ENCODE results near the gene GNAI2. TPM values are rescaled to one million over a fixed set of nuclear protein-coding genes. Genes with fewer than 3 reads are reported as not detected.

Gene GNAI2
- polyA plus RNA-seq, 1 of the 3 experiments (the other 2 are of a cell fraction) = 649 TPM

GRCh38 chr3:50294492-50295403, 58.7 kb downstream of the GNAI2 start:
- H3K27ac ChIP-seq (ENCODE audit: low read depth in 2 of 2, low read length in 1 of 2) = no peak overlapping the region
- CTCF ChIA-PET = interaction anchor here (0.7 to 1.5 kb wide), 6 partner anchors 20 to 319 kb away, joined by 3 to 5 read pairs (median 4); no protein-coding TSS in a partner anchor
- WGBS (ENCODE audit: low lambda C conversion rate) = 91% methylated on average over 7 of the region's 22 CpGs
- peaks cover 28% of the 10 kb centered on the region for H3K79me2 ChIP-seq (ENCODE audit: insufficient read depth)
- POLR2A ChIA-PET = interaction anchor here (0.6 kb wide), 1 partner anchor 30 kb away, joined by 3 read pairs; no protein-coding TSS in a partner anchor
- no peaks in the 10 kb centered on the region for H3K9me2 ChIP-seq
- peaks cover 0 to 10% of the 10 kb centered on the region in 2 experiments for H3K36me3 ChIP-seq (replicated peaks in 1 of 2; ENCODE audit: control insufficient read depth in 1 of 2, insufficient read depth in 2 of 2, low read length in 1 of 2)
- H3K27me3 ChIP-seq (ENCODE audit: insufficient read depth) = no peaks in the 10 kb centered on the region
- H4K20me1 ChIP-seq (ENCODE audit: insufficient read depth) = no peaks in the 10 kb centered on the region
- peaks cover 9 to 26% of the 10 kb centered on the region in 2 experiments; a peak in 2 of 4 replicates for H3K4me1 ChIP-seq (ENCODE audit: control insufficient read depth in 1 of 2, insufficient read depth in 2 of 2, low read depth in 1 of 2, low read length in 1 of 2)
- no peak overlapping the region for H3K4me2 ChIP-seq
- H3K9ac ChIP-seq = no peak overlapping the region
- TF ChIP-seq SMC3 (IDR thresholded peaks at IDR 0.05; ENCODE audit: low read depth, low read length) (no peak), POLR2AphosphoS5 (IDR thresholded peaks at IDR 0.05; ENCODE audit: low read depth, low read length) (no peak), YY1 (IDR thresholded peaks at IDR 0.05; ENCODE audit: low read depth) (no peak), ELF1 (IDR thresholded peaks at IDR 0.05) (no peak), CTCF (IDR thresholded peaks at IDR 0.05) (no peak), MXI1 (IDR thresholded peaks at IDR 0.05; ENCODE audit: low read depth, low read length) (no peak), JUND (IDR thresholded peaks at IDR 0.05) (no peak), TCF12 (IDR thresholded peaks at IDR 0.05) (no peak), NRF1 (IDR thresholded peaks at IDR 0.05; ENCODE audit: low read depth, low read length) (no peak), MAX (IDR thresholded peaks at IDR 0.05; ENCODE audit: low read depth) (no peak)
- H3F3A ChIP-seq (replicated peaks; ENCODE audit: insufficient read depth) = no peaks in the 10 kb centered on the region
- DNase-seq = no peak
- H3K9me3 ChIP-seq = no peaks in the 10 kb centered on the region
- no peak overlapping the region for H2AFZ ChIP-seq (ENCODE audit: low read depth)
- H3K4me3 ChIP-seq (ENCODE audit: low read depth in 2 of 2, low read length in 1 of 2) = no peak overlapping the region

GRCh38 chr3:50295553-50296431, 59.8 kb downstream of the GNAI2 start:
- no peak overlapping the region for H2AFZ ChIP-seq (ENCODE audit: low read depth)
- TF ChIP-seq RFX5 (IDR thresholded peaks at IDR 0.05; ENCODE audit: low read length) = no peak
- TF ChIP-seq FOXJ3 (CRISPR knock-in tag; IDR thresholded peaks at IDR 0.05) = no peak
- no peak for TF ChIP-seq USF1 (IDR thresholded peaks at IDR 0.05; ENCODE audit: borderline replicate concordance, low read depth)
- TF ChIP-seq YY1 (IDR thresholded peaks at IDR 0.05; ENCODE audit: low read depth) = no peak
- no peak for TF ChIP-seq IRF3 (IDR thresholded peaks at IDR 0.05; ENCODE audit: low read depth, low read length)
- no peak for TF ChIP-seq JUND (IDR thresholded peaks at IDR 0.05)
- TF ChIP-seq NRF1 (IDR thresholded peaks at IDR 0.05; ENCODE audit: low read depth, low read length) = no peak
- TF ChIP-seq GATA2 (CRISPR knock-in tag; IDR thresholded peaks at IDR 0.05) = no peak
- TF ChIP-seq NFIC (IDR thresholded peaks at IDR 0.05; ENCODE audit: borderline replicate concordance) = no peak
- TF ChIP-seq SMC3 (IDR thresholded peaks at IDR 0.05; ENCODE audit: low read depth, low read length) = no peak
- TF ChIP-seq MXI1 (IDR thresholded peaks at IDR 0.05; ENCODE audit: low read depth, low read length) = no peak

More at GRCh38 chr3:50295553-50296431, 59.8 kb downstream of the GNAI2 start:
- CTCF ChIA-PET = interaction anchor here (0.7 to 1.5 kb wide), 6 partner anchors 21 to 318 kb away, joined by 3 to 5 read pairs (median 4); no protein-coding TSS in a partner anchor
- WGBS (ENCODE audit: low lambda C conversion rate) = 80% methylated on average over 5 of the region's 8 CpGs
- H3K4me3 ChIP-seq (ENCODE audit: low read depth in 2 of 2, low read length in 1 of 2) = no peak overlapping the region
- no peak overlapping the region for H3K4me2 ChIP-seq
- H3K79me2 ChIP-seq (ENCODE audit: insufficient read depth) = peaks cover 21% of the 10 kb centered on the region
- H3K27ac ChIP-seq (ENCODE audit: low read depth in 2 of 2, low read length in 1 of 2) = no peak overlapping the region
- H3K4me1 ChIP-seq (ENCODE audit: control insufficient read depth in 1 of 2, insufficient read depth in 2 of 2, low read depth in 1 of 2, low read length in 1 of 2) = peaks cover 13 to 36% of the 10 kb centered on the region in 2 experiments; a peak in 3 of 4 replicates
- H3K9me2 ChIP-seq = no peaks in the 10 kb centered on the region
- no peaks in the 10 kb centered on the region for H3K27me3 ChIP-seq (ENCODE audit: insufficient read depth)
- no peaks in the 10 kb centered on the region for H3F3A ChIP-seq (replicated peaks; ENCODE audit: insufficient read depth)
- H3K36me3 ChIP-seq (replicated peaks in 1 of 2; ENCODE audit: control insufficient read depth in 1 of 2, insufficient read depth in 2 of 2, low read length in 1 of 2) = peaks cover 0 to 6% of the 10 kb centered on the region in 2 experiments
- H3K9ac ChIP-seq = no peak overlapping the region
- no peaks in the 10 kb centered on the region for H4K20me1 ChIP-seq (ENCODE audit: insufficient read depth)
- DNase-seq = no peak
- POLR2A ChIA-PET = no interaction called here
- no peaks in the 10 kb centered on the region for H3K9me3 ChIP-seq
